IPS-11a (cell line): ENCODE data around the gene TMEM154.

Experiments used
- H3K4me3 ChIP-seq: one replicate; pipeline ENCODE4 v1.5.1; 2013; ENCODE audit warnings: low read depth, low read length, control low read depth

The TMEM154 gene

GRCh38 chr4:152679414-152680281, at the start of gene TMEM154:
Gene TMEM154 (minus strand): TSS chr4:152679997. CDS start chr4:152679933, 64 bp downstream.
- peak within 1 kb of the TSS; percentile 0 for H3K4me3 ChIP-seq

- no peak overlapping the region for H3K4me3 ChIP-seq
These were observed 49.7 kb upstream of the TMEM154 start for GRCh38 chr4:152729466-152729865.

GRCh38 chr4:152728343-152728742, 48.5 kb upstream of the TMEM154 start:
- no peak overlapping the region for H3K4me3 ChIP-seq

- H3K4me3 ChIP-seq = no peak overlapping the region
These were observed 48.0 kb upstream of the TMEM154 start for GRCh38 chr4:152727784-152728183.

- no peak overlapping the region for H3K4me3 ChIP-seq
These were observed 44.7 kb upstream of the TMEM154 start for GRCh38 chr4:152724494-152724893.

DNA sequence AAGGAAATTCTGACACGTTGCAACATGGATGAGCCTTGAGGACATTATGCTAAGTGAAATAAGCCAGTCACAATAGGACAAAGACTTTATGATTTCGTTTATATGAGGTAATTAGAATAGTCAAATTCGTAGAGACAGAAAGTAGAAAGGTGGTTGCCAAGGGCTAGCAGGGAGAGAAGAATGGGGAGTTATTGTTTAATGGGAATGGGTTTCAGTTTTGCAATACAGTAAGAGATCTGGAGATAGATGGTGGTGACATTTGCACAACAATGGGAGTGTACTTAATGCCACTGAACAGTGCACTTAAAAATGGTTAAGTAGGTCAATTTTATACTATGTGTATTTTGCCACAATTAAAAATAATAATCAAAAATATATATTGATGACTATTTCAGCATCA, 43.4 kb upstream of the TMEM154 start:
- no peak overlapping the region for H3K4me3 ChIP-seq

DNA sequence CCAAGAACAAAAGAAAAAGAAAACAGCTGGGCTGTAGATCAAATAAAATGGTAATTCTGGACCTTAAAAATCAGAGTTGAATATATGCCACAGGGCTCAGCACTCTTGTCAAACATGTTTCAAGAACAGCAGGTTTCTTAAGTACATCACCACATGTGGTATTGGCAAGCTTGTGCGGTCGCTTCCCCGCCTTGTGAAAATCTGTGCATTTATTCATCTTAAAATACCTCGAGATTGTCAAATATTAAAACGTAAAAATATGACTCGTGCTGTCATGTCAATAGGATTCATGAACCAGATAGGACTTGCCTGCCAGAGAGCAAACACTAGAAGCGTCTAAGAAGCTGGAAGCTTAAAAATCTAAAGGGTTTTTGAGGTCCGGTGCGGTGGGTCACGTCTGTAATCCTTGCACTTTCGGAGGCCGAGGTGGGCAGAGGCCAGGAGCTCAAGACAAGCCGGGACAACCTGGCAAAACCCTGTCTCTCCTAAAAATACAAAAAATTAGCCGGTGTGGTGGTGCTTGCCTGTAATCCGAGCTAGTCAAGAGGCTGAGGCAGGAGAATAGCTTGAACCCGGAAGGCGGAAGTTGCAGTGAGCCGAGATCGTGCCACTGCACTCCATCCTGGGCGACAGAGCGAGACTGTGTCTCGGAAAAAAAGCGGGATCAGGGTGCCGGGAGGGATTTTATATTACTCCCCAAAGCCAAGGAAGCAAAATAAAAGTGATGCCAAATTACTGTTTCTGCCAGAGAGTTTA, 40.2 kb upstream of the TMEM154 start:
- no peak overlapping the region for H3K4me3 ChIP-seq

DNA sequence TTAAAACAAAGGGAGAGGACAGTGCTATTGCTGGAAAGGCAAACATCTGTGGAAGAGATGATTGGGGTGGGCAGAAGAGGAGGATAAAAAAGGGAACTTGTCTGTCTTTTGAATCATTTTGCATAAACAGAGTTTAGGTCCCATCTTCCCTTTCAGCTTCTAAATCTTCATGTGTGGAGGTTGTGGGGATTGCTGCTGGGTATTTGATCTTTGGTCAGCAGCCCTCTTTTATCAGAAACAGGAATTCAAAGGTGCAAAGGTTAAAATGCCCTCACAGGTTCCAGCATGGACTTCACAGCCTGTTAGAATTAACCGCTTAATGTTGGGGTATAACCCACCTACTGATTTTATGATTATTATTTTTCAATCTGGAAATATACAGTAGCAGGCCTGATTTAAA, 39.5 kb upstream of the TMEM154 start:
- H3K4me3 ChIP-seq = no peak overlapping the region

DNA sequence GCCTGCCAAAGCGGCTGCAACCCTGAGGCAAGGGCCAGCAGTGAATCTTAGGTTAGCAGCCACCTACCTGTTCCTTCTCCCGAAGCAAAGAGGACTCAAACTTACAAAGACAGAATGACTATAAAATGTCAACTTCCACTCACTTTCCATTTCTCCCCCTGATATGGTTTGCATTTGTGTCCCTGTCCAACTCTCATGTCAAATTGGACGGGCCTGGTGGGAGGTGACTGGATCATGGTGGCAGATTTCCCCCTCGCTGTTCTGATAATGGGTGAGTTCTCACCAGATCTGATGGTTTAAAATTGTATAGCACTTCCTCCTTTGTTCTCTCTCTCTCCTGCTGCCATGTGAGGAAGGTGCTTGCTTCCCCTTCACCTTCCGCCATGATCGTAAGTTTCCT, 35.3 kb upstream of the TMEM154 start:
- H3K4me3 ChIP-seq = no peak overlapping the region

- H3K4me3 ChIP-seq = no peak overlapping the region
These were observed 34.3 kb upstream of the TMEM154 start for GRCh38 chr4:152713951-152714705.

DNA sequence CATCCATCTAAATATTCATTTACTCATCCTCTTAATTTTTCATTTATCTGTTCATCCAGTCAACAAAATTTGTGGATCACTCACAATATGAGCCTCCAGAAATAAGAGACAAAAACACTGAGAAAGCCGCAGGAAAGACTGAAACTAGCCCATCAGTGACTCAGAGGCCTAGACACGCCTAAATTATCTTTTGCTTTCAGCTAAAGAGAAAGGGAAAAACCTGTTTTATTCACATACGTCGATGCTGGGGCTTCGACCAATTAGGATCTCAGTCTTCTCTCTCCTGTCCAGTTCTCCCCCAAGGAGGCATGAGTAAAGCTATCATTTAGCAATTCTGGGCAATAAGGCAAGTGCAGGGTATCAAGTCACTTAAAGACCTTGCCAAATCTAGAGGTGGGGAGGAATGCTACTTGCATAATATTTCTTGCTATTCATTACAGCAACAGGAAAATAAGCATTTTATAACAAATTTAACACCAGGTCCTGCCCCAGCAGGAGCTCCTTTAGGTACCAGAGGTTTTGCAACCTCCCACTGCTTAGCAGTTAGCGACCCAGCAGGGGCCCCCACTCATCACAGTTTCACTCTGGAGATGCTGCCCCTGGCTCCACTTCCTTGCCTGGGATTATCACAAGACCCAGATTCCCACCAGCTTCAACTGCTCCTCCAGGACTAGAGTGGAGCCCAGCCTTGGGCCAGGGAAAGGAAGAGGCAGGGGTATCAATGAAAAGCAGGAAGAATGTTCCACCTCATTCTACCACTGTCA, 30.1 kb upstream of the TMEM154 start:
- H3K4me3 ChIP-seq = no peak overlapping the region

DNA sequence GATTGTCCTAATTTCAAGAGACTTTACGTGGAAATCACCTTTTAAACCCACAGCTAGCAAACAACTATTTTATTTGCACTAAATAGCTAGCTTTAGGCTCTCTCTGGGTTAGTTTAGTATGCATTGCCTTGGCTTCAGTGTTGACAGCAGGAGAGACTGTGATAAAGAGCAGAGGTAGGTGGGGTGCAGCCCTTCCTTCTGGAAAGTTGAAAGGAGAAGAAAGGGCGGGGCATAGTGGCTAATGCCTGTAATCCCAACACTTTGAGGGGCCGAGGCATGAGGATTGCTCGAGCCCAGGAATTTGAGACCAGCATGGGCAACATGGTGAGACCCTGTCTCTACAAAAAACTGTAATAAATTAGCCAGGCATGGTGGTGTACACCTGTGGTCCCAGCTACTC, 29.0 kb upstream of the TMEM154 start:
- no peak overlapping the region for H3K4me3 ChIP-seq

GRCh38 chr4:152708361-152708760, 28.6 kb upstream of the TMEM154 start:
- H3K4me3 ChIP-seq = no peak overlapping the region

- no peak overlapping the region for H3K4me3 ChIP-seq
These were observed 27.8 kb upstream of the TMEM154 start for GRCh38 chr4:152707632-152708031.

- no peak overlapping the region for H3K4me3 ChIP-seq
These were observed 26.1 kb upstream of the TMEM154 start for GRCh38 chr4:152705903-152706302.

DNA sequence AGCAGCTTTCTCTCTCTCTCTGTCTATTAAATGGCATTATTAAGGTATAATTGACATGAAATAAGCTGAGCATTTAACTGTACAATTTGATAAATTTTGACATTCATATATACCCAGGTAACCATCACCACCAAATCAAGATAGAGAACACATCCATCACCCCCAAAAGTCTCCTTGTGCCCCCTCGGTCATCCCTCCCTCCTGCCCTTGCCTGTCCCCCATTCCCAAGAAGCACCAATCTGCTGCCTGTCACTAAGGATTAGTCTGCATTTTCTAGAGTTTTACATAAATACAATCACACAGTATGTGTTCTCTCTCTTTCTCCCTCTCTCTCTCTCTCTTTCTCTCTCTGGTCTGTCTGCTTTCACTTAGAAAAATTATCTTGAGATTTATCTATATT, 25.0 kb upstream of the TMEM154 start:
- no peak overlapping the region for H3K4me3 ChIP-seq

DNA sequence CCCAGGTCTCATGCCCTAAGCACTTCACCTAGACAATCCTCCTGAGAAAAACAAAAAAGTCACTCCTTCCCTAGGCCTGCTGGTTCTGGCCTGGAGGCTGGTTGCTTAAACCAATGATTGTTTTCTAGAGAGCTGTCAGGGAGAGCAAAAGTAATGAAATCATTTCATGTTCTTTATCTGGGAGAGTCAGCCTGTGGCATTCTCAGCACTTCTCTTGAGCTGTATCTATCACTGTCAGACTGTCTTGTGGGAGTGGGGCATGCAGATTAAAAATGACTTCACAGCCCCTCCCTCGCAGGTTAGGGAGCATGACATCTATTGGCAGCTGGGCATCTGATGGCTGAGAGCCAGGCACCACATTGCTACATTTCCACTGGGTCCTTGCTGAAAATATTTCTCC, 20.4 kb upstream of the TMEM154 start:
- no peak overlapping the region for H3K4me3 ChIP-seq

DNA sequence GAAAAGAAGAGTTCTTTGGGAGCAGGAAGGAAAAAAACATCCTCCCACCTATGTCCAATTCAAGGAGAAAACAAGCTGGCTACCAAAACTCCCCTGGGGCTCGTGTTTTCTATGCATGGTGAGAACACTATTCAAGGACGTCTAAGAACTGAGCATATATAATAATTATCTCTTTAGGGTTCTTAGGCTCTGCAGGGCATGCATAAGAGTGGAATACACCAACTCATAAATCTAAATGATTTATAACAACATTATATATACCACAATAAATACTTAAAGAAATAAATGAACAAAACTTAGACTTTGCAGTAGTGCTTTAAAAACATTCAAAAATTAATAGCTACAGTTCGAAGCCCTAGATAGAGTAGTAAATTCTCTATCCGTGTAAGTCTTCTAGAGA, 19.5 kb upstream of the TMEM154 start:
- no peak overlapping the region for H3K4me3 ChIP-seq

- no peak overlapping the region for H3K4me3 ChIP-seq
These were observed 18.3 kb upstream of the TMEM154 start for GRCh38 chr4:152698089-152698499.

DNA sequence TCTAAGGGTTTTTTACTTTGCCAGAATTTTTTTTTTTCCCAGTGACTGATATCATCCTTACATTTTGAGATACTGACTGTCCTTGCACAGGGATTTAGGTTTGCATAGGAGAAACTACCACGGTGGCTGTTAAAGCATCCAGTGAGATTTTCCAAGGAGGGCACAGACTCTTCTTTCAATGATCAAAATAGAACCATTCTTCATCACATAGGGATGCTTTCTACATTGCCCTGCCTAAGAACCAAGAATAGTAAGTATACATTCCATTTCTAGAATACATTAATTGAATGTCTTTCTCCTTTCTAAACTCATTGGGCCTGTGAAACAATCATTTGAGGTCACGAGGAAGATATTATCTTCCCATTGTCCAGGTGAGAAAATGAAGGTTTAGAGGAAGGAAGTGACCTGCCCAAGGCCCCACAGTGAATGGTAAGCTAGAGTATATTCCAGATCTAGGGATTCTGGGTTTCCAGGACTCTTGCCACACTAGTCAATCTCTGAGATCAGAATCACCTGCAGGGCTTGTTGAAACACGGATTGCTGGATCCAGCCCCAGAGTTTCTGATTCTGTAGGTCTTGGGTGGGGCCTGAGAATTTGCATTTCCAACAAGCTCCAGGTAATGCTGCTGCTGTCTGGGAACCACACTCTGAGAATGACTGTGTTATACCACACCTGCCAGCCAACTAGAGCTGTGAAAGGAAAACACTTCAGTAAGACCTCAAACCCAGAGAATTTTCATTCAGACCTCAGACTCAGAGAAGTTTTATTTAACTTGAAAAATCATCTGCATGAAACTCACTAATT, 17.7 kb upstream of the TMEM154 start:
- no peak overlapping the region for H3K4me3 ChIP-seq
